Memory B cell (primary cell): ENCODE data around the gene PAPOLB.
A peak's percentile ranks its signal among the peaks of the same experiment; 100 is the strongest.

Experiments
- ATAC-seq: fragments of 150-1000 bp; cut with Tn5 transposase; 2 replicates; pipeline ENCODE4 v1.10.0; 2021; ENCODE audit warnings: low read depth, mild to moderate bottlenecking, moderate library complexity
- DNase-seq, 2 donors: peaks; one replicate each; pipeline ENCODE4 v3.0.0; 2022; ENCODE audit warnings: low spot score in 2 of 2
- H3K27ac Mint-ChIP-seq: one replicate; pipeline ENCODE4 v1.8.0; 2022; ENCODE audit warnings: mild to moderate bottlenecking, moderate library complexity, mixed read lengths
- H3K27me3 Mint-ChIP-seq: one replicate; pipeline ENCODE4 v1.8.0; 2022; ENCODE audit warnings: mixed read lengths
- H3K36me3 Mint-ChIP-seq: one replicate; pipeline ENCODE4 v1.8.0; 2022; ENCODE audit warnings: mild to moderate bottlenecking, mixed read lengths
- H3K4me1 Mint-ChIP-seq: one replicate; pipeline ENCODE4 v1.8.0; 2022; ENCODE audit warnings: mixed read lengths
- H3K4me3 Mint-ChIP-seq: one replicate; pipeline ENCODE4 v1.8.0; 2022; ENCODE audit warnings: mild to moderate bottlenecking, moderate library complexity, mixed read lengths
- H3K9me3 Mint-ChIP-seq: one replicate; pipeline ENCODE4 v1.8.0; 2022; ENCODE audit warnings: mixed read lengths

The PAPOLB gene

DNA sequence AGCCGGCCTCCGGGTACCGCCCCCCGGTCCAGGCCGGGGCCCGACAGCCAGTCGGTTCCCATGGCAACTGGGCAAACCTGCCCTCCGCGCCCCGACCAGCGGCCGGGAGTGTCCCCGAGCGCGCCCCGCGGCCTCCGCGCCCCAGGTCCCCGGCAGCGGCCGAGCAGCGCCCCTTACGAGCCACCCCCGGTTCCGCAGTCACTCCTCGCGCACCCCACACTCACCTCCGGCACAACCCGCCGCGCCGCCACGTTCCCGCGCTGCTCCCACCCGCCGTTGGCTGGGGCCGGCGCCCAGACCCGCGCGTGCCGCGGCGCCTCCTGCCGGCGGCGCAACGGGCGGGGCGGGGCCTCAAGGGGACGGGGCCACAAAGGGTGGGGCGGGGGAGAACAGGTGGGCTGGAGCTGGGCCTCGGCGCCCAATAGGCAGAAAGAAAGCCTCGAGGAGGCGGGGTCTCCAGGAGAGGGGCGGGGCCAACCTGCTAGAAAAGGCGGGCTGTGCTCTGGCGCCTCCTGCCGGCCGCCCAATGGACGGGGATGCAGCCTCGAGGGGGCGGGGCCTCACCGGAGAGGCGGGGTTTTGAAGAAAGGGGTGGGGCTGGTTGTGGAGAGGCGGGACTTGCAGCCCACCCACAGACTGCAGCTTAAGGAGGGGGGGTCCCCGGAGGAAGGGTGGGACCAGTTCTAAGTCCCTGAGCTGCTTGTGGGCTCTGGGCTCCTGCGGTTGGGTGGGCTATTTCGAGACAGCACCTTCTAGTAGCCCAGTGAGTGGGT lies 21.7 kb upstream of the PAPOLB start, which contains the start of gene RADIL:
RADIL (minus strand) TSS at position 345 of the 773 bp plus-strand sequence. CDS start 5,577 bp downstream, outside the sequence.
- no peaks in the 10 kb centered on the region for H3K9me3 Mint-ChIP-seq
- ATAC-seq (peak; percentile 88), DNase-seq (peak; percentile 51 to 66)
- H3K27me3 Mint-ChIP-seq, result peaks cover 13% of the 10 kb centered on the region
- H3K27ac Mint-ChIP-seq, result no peak within 1 kb of the TSS
- no peaks in the 10 kb centered on the region for H3K36me3 Mint-ChIP-seq
- H3K4me3 Mint-ChIP-seq, result peak within 1 kb of the TSS; percentile 8
- peaks cover 6% of the 10 kb centered on the region for H3K4me1 Mint-ChIP-seq

DNA sequence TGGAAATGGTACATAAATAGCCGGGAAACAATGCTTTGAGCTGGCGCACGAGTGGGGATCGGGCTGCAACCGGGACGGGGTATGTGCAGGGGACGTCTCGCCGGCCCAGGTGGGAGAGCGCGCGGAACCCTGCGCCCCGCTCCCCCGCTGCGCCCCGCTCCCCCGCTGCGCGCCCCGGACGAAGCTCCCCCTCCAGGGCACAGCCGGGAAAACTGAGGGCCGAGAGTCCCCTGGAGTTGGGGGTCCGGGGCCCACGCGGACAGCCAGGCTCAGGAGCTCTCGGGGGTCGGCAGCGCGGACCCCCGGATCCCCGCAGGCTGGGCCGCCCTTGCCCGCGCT lies 21.2 kb upstream of the PAPOLB start:
- H3K27ac Mint-ChIP-seq, result no peak overlapping the region
- no peaks in the 10 kb centered on the region for H3K36me3 Mint-ChIP-seq
- no peak for DNase-seq
- H3K9me3 Mint-ChIP-seq, result no peaks in the 10 kb centered on the region
- ATAC-seq, result no peak
- no peak overlapping the region for H3K4me3 Mint-ChIP-seq
- H3K4me1 Mint-ChIP-seq, result peaks cover 6% of the 10 kb centered on the region
- peaks cover 14% of the 10 kb centered on the region for H3K27me3 Mint-ChIP-seq

DNA sequence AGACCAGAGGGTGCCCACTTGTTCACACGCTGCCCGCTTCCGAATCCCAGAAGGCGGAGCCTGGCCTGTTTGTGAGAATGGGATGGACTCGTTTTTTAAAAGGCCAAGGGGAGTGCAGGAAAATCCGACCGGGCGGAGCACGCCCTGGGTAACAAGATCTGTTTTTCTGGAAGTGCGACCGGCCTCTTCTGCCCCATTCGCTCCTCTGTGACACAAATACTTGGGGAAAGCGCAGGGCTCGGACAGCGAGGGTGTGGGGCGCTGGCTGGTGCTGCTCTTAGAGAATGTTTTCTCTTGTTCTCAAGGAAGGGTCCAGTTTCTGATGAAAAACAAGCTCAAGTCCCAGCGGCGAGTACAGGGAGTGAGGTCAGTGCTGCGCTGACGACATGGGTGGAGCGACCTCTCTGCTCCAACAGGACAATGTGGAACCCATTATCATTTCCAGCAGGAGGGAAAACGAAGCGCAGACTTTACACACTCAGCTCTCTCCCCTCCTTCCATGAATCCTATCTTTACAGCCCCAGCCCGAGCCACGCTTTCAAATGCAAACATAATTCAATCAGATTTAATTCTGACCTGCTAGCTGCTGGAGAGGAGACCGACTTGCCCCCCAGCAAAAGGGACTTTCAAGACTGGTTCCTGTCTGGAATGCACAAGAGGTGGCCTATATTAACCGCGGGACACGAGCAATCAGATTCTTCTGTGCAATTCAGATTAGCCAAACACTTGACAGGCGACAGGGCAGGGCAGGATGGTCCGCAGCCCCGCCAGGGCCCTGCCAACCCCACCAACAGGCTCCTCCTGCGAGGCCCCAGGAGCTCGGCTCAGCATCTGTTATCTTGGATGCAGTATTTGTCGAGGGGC lies 20.6 kb upstream of the PAPOLB start:
- Mint-ChIP-seq H3K4me1 (peaks cover 6% of the 10 kb centered on the region), H3K36me3 (no peaks in the 10 kb centered on the region), H3K27ac (no peak overlapping the region), H3K27me3 (peaks cover 13% of the 10 kb centered on the region), H3K4me3 (peak overlapping the region; percentile 12), H3K9me3 (no peaks in the 10 kb centered on the region)
- DNase-seq (no peak), ATAC-seq (no peak)

DNA sequence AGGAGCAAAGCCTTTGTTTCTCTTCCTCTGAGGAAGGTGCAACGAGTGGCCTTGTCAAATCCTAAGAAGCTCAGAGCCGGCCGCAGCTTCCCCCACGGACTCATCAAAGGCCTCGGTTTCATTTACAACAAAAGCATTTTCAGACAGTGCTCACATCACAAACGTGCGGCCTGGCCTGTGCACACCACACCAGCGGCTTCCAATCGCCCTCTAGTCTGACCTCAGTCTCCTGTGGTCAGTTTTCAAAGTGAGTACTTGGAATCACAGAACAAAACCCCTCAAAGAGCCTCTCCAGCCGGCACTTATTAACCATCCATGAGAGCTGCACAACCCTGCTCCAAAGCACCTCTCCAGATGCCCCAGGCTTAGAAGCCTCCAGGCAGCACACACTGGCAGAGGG lies 18.4 kb upstream of the PAPOLB start:
- Mint-ChIP-seq H3K9me3 (no peaks in the 10 kb centered on the region), H3K27me3 (peaks cover 11% of the 10 kb centered on the region), H3K4me1 (peaks cover 6% of the 10 kb centered on the region), H3K36me3 (no peaks in the 10 kb centered on the region), H3K4me3 (no peak overlapping the region), H3K27ac (no peak overlapping the region)
- DNase-seq (no peak), ATAC-seq (no peak)

GRCh38 chr7:4879396-4880081 lies 17.7 kb upstream of the PAPOLB start:
- H3K4me1 Mint-ChIP-seq, result peaks cover 6% of the 10 kb centered on the region
- no peak overlapping the region for H3K27ac Mint-ChIP-seq
- H3K36me3 Mint-ChIP-seq, result no peaks in the 10 kb centered on the region
- H3K9me3 Mint-ChIP-seq, result no peaks in the 10 kb centered on the region
- no peak overlapping the region for H3K4me3 Mint-ChIP-seq
- peaks cover 11% of the 10 kb centered on the region for H3K27me3 Mint-ChIP-seq
- DNase-seq (no peak), ATAC-seq (no peak)

- Mint-ChIP-seq H3K4me1 (peaks cover 6% of the 10 kb centered on the region), H3K36me3 (no peaks in the 10 kb centered on the region), H3K27me3 (peaks cover 11% of the 10 kb centered on the region), H3K4me3 (no peak overlapping the region), H3K9me3 (no peaks in the 10 kb centered on the region), H3K27ac (no peak overlapping the region)
- DNase-seq (no peak), ATAC-seq (no peak)
Measured at GRCh38 chr7:4878336-4879335, 16.8 kb upstream of the PAPOLB start.

GRCh38 chr7:4876586-4876985 lies 14.8 kb upstream of the PAPOLB start:
- no peak for DNase-seq
- Mint-ChIP-seq H3K27ac (no peak overlapping the region), H3K4me3 (no peak overlapping the region), H3K36me3 (no peaks in the 10 kb centered on the region), H3K27me3 (peaks cover 10% of the 10 kb centered on the region), H3K4me1 (no peaks in the 10 kb centered on the region), H3K9me3 (no peaks in the 10 kb centered on the region)
- ATAC-seq, result no peak

- peaks cover 9% of the 10 kb centered on the region for H3K27me3 Mint-ChIP-seq
Measured at GRCh38 chr7:4875391-4875790, 13.6 kb upstream of the PAPOLB start.

DNA sequence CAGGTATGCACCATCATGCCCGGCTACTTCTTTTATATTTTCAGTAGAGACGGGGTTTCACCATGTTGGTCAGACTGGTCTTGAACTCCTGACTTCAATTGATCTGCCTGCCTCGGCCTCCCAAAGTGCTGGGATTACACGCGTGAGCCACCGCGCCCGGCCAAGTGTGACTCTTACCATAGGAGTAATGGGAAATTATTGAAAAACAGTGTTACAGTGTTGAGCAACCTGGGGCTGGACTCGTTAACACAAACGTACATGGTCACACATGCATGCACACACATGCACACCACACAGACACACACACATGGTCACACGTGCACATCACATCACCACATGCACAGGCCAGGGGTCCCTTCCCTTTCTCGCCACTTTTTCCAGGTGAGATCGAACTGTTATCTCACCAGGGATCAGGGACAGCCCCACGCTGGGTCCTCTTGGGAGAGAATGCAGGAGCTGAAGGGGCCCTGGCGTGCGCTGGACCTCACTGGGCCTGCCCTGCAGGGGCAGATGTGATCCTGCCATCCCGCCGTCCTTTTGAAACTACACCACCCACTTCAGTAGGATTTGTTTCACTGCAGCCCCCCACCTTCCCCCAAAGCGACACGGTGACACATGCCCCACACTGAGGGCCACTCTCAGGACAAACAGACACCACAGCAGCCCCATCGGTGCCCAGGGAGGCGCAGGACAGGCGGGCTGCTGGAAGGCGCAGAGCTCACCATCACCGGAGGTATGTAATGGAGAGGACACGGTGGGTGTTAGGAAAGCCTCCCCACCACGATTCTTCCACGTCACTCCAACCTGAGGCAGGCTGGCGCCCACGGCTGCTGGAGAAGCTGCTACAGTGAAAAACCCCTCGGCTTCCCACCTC lies 11.5 kb upstream of the PAPOLB start:
- peaks cover 16% of the 10 kb centered on the region for H3K27me3 Mint-ChIP-seq

More at GRCh38 chr7:4875391-4875790, 13.6 kb upstream of the PAPOLB start:
- ATAC-seq (no peak), DNase-seq (no peak)
- Mint-ChIP-seq H3K27ac (no peak overlapping the region), H3K4me3 (no peak overlapping the region), H3K9me3 (no peaks in the 10 kb centered on the region), H3K36me3 (no peaks in the 10 kb centered on the region), H3K4me1 (no peaks in the 10 kb centered on the region)

DNA sequence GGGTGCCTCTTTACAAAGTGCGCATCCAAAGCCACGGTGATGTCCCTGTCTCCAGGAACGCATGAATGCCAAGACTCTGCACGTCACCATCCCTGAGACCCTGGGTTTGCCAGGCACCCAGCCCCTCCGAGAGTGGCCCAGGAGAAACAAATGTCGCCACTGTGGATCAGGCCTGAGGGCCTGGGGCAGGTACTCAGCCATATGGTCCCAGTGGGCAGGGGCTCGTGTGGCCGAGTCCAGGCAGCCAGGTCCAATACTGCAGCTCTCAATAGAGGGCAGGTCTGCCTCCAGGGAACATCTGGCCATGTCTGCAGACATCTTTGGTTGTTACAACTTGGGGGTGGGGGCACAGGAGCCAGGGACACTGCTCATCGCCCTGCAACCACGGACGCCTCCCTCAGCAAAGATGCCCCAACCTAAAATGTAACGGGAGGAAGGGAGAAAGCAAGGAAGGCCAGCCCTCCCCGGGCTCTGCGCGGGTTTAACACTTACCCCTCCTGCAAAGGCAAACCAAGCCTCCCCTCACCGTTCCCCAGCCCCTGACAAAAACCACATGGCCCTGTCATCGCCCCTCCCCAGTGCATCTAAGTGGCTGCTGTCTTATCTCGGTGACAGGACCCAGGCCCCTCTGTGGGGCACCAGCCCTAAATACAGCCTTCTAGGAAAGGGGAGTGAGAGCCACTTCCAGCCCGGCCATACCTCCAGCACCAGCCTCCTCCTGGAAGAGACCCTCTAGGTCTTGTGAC lies 10.3 kb upstream of the PAPOLB start:
- DNase-seq, result no peak
- H3K9me3 Mint-ChIP-seq, result peaks cover 2% of the 10 kb centered on the region

More for the DNA sequence above, 11.5 kb upstream of the PAPOLB start:
- ATAC-seq (no peak), DNase-seq (no peak)
- no peak overlapping the region for H3K27ac Mint-ChIP-seq
- no peaks in the 10 kb centered on the region for H3K36me3 Mint-ChIP-seq
- no peak overlapping the region for H3K4me3 Mint-ChIP-seq
- no peaks in the 10 kb centered on the region for H3K4me1 Mint-ChIP-seq
- H3K9me3 Mint-ChIP-seq, result peaks cover 2% of the 10 kb centered on the region

DNA sequence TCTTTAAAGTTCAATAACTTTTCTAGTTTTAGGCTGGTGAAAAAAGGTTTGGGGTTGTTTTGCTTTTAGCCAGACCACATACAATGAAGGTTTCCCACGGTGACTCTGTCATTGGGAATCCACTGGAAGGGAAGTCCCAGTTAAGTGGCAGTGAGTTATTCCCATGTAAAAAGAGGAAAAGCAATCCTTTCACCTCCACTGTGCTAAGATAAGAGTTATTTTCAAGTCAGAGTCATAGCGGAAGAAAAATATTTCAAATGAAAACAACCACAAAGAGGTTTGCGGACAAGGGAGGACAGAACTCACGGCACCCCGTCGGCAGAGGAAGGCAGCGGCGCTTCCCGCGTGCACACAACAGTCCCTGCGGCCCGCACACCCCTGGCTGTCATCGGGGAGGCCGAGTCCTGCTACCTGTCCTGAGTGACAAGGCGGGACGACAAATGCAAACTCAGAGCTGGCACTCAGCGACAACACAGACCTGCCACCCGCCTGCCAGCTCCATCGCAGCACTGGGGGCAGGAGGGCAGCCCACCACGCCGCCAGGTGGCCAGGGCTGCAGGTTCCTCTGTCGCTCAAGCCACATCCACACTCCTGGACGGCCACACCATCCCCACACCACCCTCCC lies 9.3 kb upstream of the PAPOLB start:
- DNase-seq, result no peak
- H3K4me3 Mint-ChIP-seq, result no peak overlapping the region
- no peaks in the 10 kb centered on the region for H3K4me1 Mint-ChIP-seq
- H3K9me3 Mint-ChIP-seq, result peaks cover 2% of the 10 kb centered on the region
- no peaks in the 10 kb centered on the region for H3K36me3 Mint-ChIP-seq
- no peak for ATAC-seq
- peaks cover 14% of the 10 kb centered on the region for H3K27me3 Mint-ChIP-seq
- no peak overlapping the region for H3K27ac Mint-ChIP-seq

More for the DNA sequence above, 10.3 kb upstream of the PAPOLB start:
- ATAC-seq, result no peak
- Mint-ChIP-seq H3K4me3 (no peak overlapping the region), H3K27ac (no peak overlapping the region), H3K36me3 (no peaks in the 10 kb centered on the region), H3K27me3 (peaks cover 14% of the 10 kb centered on the region), H3K4me1 (no peaks in the 10 kb centered on the region)

- ATAC-seq (no peak), DNase-seq (no peak)
- peaks cover 4% of the 10 kb centered on the region for H3K9me3 Mint-ChIP-seq
- H3K27ac Mint-ChIP-seq, result no peak overlapping the region
- no peaks in the 10 kb centered on the region for H3K4me1 Mint-ChIP-seq
- H3K36me3 Mint-ChIP-seq, result no peaks in the 10 kb centered on the region
- H3K4me3 Mint-ChIP-seq, result no peak overlapping the region
- H3K27me3 Mint-ChIP-seq, result peaks cover 29% of the 10 kb centered on the region
Measured at GRCh38 chr7:4868493-4868892, 6.7 kb upstream of the PAPOLB start.
